Measurements from ENCODE around the gene MOBP. TPM values are rescaled to one million over a fixed set of nuclear protein-coding genes. Genes with fewer than 3 reads are reported as not detected.

Gene MOBP
- total and polyA plus RNA-seq, 2 of the 8 experiments (the other 6 are each of a cell fraction or from before 2014, with no cell fraction given): 0.06 to 0.50 TPM

DNA sequence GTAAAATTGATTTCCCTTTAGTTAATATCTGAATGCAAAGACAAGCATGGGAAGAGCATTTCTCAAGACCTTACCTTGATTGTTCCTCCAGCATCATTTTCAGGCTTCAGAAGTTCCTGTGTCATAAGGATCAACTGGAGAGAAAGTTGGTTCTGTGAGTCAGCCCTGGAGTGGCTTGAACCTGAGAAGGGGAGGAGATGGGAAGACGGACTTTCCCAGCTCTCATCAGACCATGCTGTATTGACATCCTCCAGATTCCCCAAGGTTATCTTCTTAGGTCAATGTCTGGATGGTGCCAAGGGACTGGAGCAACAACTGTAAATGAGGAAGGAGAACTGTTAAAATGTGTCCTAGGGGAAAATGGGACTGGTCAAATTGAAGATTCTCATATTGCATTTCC, 40.0 kb upstream of the MOBP start:
- no peaks in the 10 kb centered on the region for H3K4me1 ChIP-seq (replicated peaks in 1 of 4; ENCODE audit: control insufficient read depth in 3 of 4, insufficient read depth in 4 of 4, low read length in 3 of 4)
- H3K79me2 ChIP-seq (ENCODE audit: control insufficient read depth in 1 of 2, insufficient read depth in 2 of 2, low read length in 2 of 2): no peaks in the 10 kb centered on the region
- no peak overlapping the region for H2BK120ac ChIP-seq (replicated peaks; ENCODE audit: low read depth, low read length)
- H3K9me3 ChIP-seq (ENCODE audit: insufficient read depth in 2 of 2, low read depth in 1 of 2, low read length in 1 of 2): no peaks in the 10 kb centered on the region
- H2BK12ac ChIP-seq (ENCODE audit: low read depth, low read length): no peak overlapping the region
- no peak overlapping the region for H3K56ac ChIP-seq (replicated peaks; ENCODE audit: insufficient read length, low read depth, low read length)
- no peak overlapping the region for H3K9ac ChIP-seq (replicated peaks in 1 of 4; ENCODE audit: extremely low read depth in 1 of 4, low read depth in 3 of 4, low read length in 3 of 4)
- H3K23ac ChIP-seq (ENCODE audit: insufficient read length): no peak overlapping the region
- no peak overlapping the region for H4K8ac ChIP-seq (ENCODE audit: extremely low read depth, insufficient read depth, low read length)
- H3K4me2 ChIP-seq (ENCODE audit: insufficient read depth in 1 of 2, low read depth in 2 of 2, low read length in 2 of 2): no peak overlapping the region
- no peaks in the 10 kb centered on the region for H3K23me2 ChIP-seq (ENCODE audit: low read depth, low read length)
- DNase-seq (ENCODE audit: low read depth in 1 of 2, low spot score in 2 of 2) (no peak), FAIRE-seq (no peak)
- no peak overlapping the region for H4K5ac ChIP-seq (ENCODE audit: insufficient read length, low read depth, low read length)
- H3K36me3 ChIP-seq (ENCODE audit: control insufficient read depth in 2 of 4, insufficient read depth in 4 of 4, low read length in 3 of 4): no peaks in the 10 kb centered on the region
- H4K91ac ChIP-seq (replicated peaks; ENCODE audit: insufficient read length, low read length): no peak overlapping the region
- no peak overlapping the region for H2BK20ac ChIP-seq (ENCODE audit: low read length)
- H3K27me3 ChIP-seq (replicated peaks in 1 of 4; ENCODE audit: control insufficient read depth in 3 of 4, extremely low read depth in 1 of 4, insufficient read depth in 3 of 4, low read length in 3 of 4): no peaks in the 10 kb centered on the region
- H2BK5ac ChIP-seq (ENCODE audit: low read depth, low read length): no peak overlapping the region
- POLR2A ChIA-PET (ENCODE audit: partially characterized antibody): interaction anchor here (1.4 to 13.1 kb wide), 2 partner anchors 13 to 21 kb away, joined by 4 to 141 read pairs; partner anchors contain the start of gene RPSA
- no peak overlapping the region for H2BK15ac ChIP-seq (ENCODE audit: low read length)
- no peak overlapping the region for H3K4ac ChIP-seq (replicated peaks; ENCODE audit: insufficient read length, low read depth, low read length)
- no peak overlapping the region for H2AFZ ChIP-seq (ENCODE audit: low read length)
- no peaks in the 10 kb centered on the region for H3K79me1 ChIP-seq (ENCODE audit: low read depth, low read length)
- H3K18ac ChIP-seq (ENCODE audit: extremely low read depth, low read length): no peak overlapping the region
- no peak overlapping the region for H3K4me3 ChIP-seq (ENCODE audit: extremely low read depth in 1 of 4, insufficient read depth in 2 of 4, low read depth in 3 of 4, low read length in 4 of 4)
- no peak overlapping the region for H3K14ac ChIP-seq (ENCODE audit: insufficient read length)
- TF ChIP-seq KDM4A (IDR thresholded peaks at IDR 0.05; ENCODE audit: low read depth, low read length, severe bottlenecking) (no peak), RXRA (IDR thresholded peaks at IDR 0.05; ENCODE audit: insufficient read depth, low read depth, low read length) (no peak), GTF2F1 (IDR thresholded peaks at IDR 0.05; ENCODE audit: borderline replicate concordance, low read depth, low read length) (no peak)
- CTCF ChIA-PET (ENCODE audit: partially characterized antibody): interaction anchor here (1.0 to 8.1 kb wide), 6 partner anchors 10 to 71 kb away, joined by 3 to 36 read pairs (median 4); no protein-coding TSS in a partner anchor
- WGBS, 2 experiments (ENCODE audit: extremely low coverage in 1 of 2, insufficient coverage in 1 of 2, insufficient read length in 1 of 2, insufficient replicate concordance in 2 of 2, low coverage in 1 of 2, low lambda C conversion rate in 2 of 2, missing lambda C conversion rate in 1 of 2): 77% methylated on average over 1 of the region's 1 CpG; no CpG with 5 or more reads in 1 of the 2 experiments
- H2AK5ac ChIP-seq (ENCODE audit: low read depth, low read length): no peak overlapping the region
- H4K20me1 ChIP-seq (replicated peaks in 1 of 2; ENCODE audit: control insufficient read depth in 1 of 2, insufficient read depth in 2 of 2, low read length in 2 of 2): no peaks in the 10 kb centered on the region
- no peak overlapping the region for H3K27ac ChIP-seq (ENCODE audit: low read depth, low read length)

Measured in H1 (cell line).